ENCODE data around the gene GUCY1A1.

- TF ChIP-seq ZNF8 (CRISPR knock-in tag; IDR thresholded peaks at IDR 0.05) (no peak), SNAI2 (CRISPR knock-in tag; IDR thresholded peaks at IDR 0.05) (no peak), CREB5 (CRISPR knock-in tag; IDR thresholded peaks at IDR 0.05; ENCODE audit: low read depth) (no peak)
Observed at GRCh38 chr4:155659176-155659575, 7.5 kb upstream of the GUCY1A1 start.

All from SK-N-SH treated with all-trans-retinoic acid at 6 μM for 48 hours (cell line).